CD4-positive, alpha-beta memory T cell (primary cell): ENCODE measurements around the gene MYH15. TPM values are rescaled to one million over a fixed set of nuclear protein-coding genes. Genes with fewer than 3 reads are reported as not detected.

Source experiments
- CTCF ChIA-PET: fragments of 350-600 bp; sonication (Branson Sonifier 250); formaldehyde crosslinking; loops from one replicate; lab custom pipeline; 2021; ENCODE audit warnings: inconsistent platforms; ENCODE audit not compliant: partially characterized antibody; lab: Charles Lee
- POLR2A ChIA-PET: fragments of 350-600 bp; sonication (Branson Sonifier 250); formaldehyde crosslinking; loops from one replicate; lab custom pipeline; 2021; ENCODE audit not compliant: partially characterized antibody; lab: Charles Lee
- DNase-seq, 5 donors: peaks; one replicate each; pipeline versions ENCODE4 v3.0.0 to v3.0.0-alpha.2; 2020 to 2022; ENCODE audit warnings: mixed read lengths in 1 of 5
- H3K27ac ChIP-seq: one replicate; pipeline ENCODE4 v1.7.0; 2013; ENCODE audit warnings: low read depth, low read length
- H3K27me3 ChIP-seq: 2 replicates; pipeline ENCODE4 v1.7.0; 2013; ENCODE audit warnings: mild to moderate bottlenecking, low read length, moderate library complexity; ENCODE audit not compliant: insufficient read depth
- H3K36me3 ChIP-seq: 2 replicates; pipeline ENCODE4 v1.7.0; 2013; ENCODE audit warnings: mild to moderate bottlenecking, low read length, moderate library complexity; ENCODE audit not compliant: insufficient read depth
- H3K4me1 ChIP-seq: 2 replicates; pipeline ENCODE4 v1.7.0; 2013; ENCODE audit warnings: mild to moderate bottlenecking, low read length, moderate library complexity; ENCODE audit not compliant: insufficient read depth
- H3K4me3 ChIP-seq, 2 donors: one replicate each; pipeline ENCODE4 v1.7.0; 2013; ENCODE audit warnings: low read length in 2 of 2, mild to moderate bottlenecking in 1 of 2
- H3K9me3 ChIP-seq, 2 donors: one replicate each; pipeline ENCODE4 v1.7.0; 2013; ENCODE audit warnings: low read length in 2 of 2, control low read depth in 1 of 2; ENCODE audit not compliant: control insufficient read depth in 1 of 2
- H3K27ac Mint-ChIP-seq, 7 donors: one replicate each; pipeline ENCODE4 v1.8.0; 2020 to 2021; ENCODE audit warnings: mixed read lengths in 7 of 7, mild to moderate bottlenecking in 6 of 7, inconsistent platforms in 3 of 7, moderate library complexity in 3 of 7
- H3K27me3 Mint-ChIP-seq, 2 donors: one replicate each; pipeline ENCODE4 v1.8.0; 2020 to 2021; ENCODE audit warnings: mixed read lengths in 2 of 2
- H3K36me3 Mint-ChIP-seq, 2 donors: one replicate each; pipeline ENCODE4 v1.8.0; 2020 to 2021; ENCODE audit warnings: mixed read lengths in 2 of 2, inconsistent platforms in 1 of 2, mild to moderate bottlenecking in 1 of 2
- H3K4me1 Mint-ChIP-seq, 4 donors: one replicate each; pipeline ENCODE4 v1.8.0; 2020 to 2021; ENCODE audit warnings: mixed read lengths in 4 of 4, mild to moderate bottlenecking in 1 of 4
- H3K4me3 Mint-ChIP-seq, 8 donors: one replicate each; pipeline ENCODE4 v1.8.0; 2020 to 2021; ENCODE audit warnings: mixed read lengths in 8 of 8, mild to moderate bottlenecking in 7 of 8, moderate library complexity in 6 of 8, inconsistent platforms in 3 of 8
- H3K9me3 Mint-ChIP-seq, 8 donors: one replicate each; pipeline ENCODE4 v1.8.0; 2020 to 2021; ENCODE audit warnings: mixed read lengths in 8 of 8, mild to moderate bottlenecking in 5 of 8, inconsistent platforms in 3 of 8, moderate library complexity in 1 of 8
- intact Hi-C: fragments of 100-400 bp; cut with micrococcal nuclease; formaldehyde crosslinking; loops from one replicate; pipeline ENCODE4 v1.15.1; 2023
- polyA plus RNA-seq, 2 donors: library from polyadenylated mRNA; unstranded; fragments of 300-500 nt; fragmentation: Illumina TruSeq; gene quantifications; one replicate each; pipeline ENCODE4 v1.2.3, GENCODE V29; 2021
- total RNA-seq, 2 experiments: library from RNA; stranded (reverse); gene quantifications; one replicate each; pipeline ENCODE4 v1.2.3, GENCODE V29; 2021

Gene MYH15
- total and polyA plus RNA-seq, 4 experiments from 2014 or later, result 0.06 TPM; not detected in 3

DNA sequence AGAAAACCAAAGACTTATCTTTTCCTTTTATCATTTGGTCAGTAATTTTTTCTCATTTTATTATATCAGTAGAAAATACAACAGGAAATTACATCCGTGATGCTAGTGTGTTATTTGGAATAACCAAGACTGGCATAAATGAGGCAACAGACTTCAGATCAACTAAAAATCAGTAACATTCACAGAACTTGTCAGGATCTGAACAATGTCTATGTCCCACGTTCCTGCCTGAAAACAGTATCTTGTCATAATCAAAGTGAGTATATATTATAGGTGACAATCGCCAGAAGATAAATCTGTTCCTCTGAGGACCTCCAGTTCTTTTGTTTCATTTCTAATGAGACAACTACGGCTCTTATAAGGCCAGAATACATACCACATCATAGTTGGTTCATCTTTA, 41.8 kb downstream of the MYH15 start:
- Mint-ChIP-seq H3K36me3 (no peaks in the 10 kb centered on the region), H3K27me3 (peaks cover 0 to 1% of the 10 kb centered on the region in 2 donors), H3K9me3 (no peaks in the 10 kb centered on the region), H3K4me1 (no peaks in the 10 kb centered on the region), H3K4me3 (no peak overlapping the region), H3K27ac (no peak overlapping the region)
- intact Hi-C loops, result no loop called here
- ChIA-PET CTCF (interaction anchor here (1.3 to 1.7 kb wide), 2 partner anchors 9 to 11 kb away, joined by 3 to 12 read pairs; no protein-coding TSS in a partner anchor), POLR2A (no interaction called here)
- Histone ChIP-seq H3K4me1 (no peaks in the 10 kb centered on the region), H3K36me3 (no peaks in the 10 kb centered on the region), H3K27ac (no peak overlapping the region), H3K9me3 (no peaks in the 10 kb centered on the region), H3K27me3 (no peaks in the 10 kb centered on the region), H3K4me3 (no peak overlapping the region)
- DNase-seq, result no peak

DNA sequence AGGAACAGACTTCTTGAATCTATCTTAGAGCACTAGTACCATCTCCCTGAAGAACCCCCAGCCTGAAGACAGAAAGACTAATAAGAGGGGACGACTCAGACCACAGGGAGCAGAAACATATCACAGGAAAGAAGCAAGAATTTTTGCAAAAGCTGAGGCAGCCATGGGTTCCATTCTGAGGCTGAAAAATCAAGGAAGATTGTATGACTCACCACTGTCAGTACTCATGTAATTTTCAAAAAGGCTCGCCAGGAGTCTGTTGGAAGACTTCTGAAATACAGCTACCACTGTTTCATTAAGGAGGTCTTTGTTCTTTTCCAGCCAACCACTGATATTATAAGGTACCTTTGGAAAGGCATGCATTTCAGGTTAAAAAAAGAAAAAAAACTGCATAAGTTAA, 47.5 kb downstream of the MYH15 start:
- Histone ChIP-seq H3K27me3 (no peaks in the 10 kb centered on the region), H3K9me3 (no peaks in the 10 kb centered on the region), H3K36me3 (no peaks in the 10 kb centered on the region), H3K4me1 (no peaks in the 10 kb centered on the region), H3K27ac (no peak overlapping the region), H3K4me3 (no peak overlapping the region)
- H3K27me3 Mint-ChIP-seq, result peaks cover 0 to 1% of the 10 kb centered on the region in 2 donors
- H3K36me3 Mint-ChIP-seq, result no peaks in the 10 kb centered on the region
- no peaks in the 10 kb centered on the region for H3K9me3 Mint-ChIP-seq
- no peak for DNase-seq
- no peak overlapping the region for H3K27ac Mint-ChIP-seq
- ChIA-PET CTCF (interaction anchor here (1.2 kb wide), 1 partner anchor 16 kb away, joined by 3 read pairs; no protein-coding TSS in a partner anchor), POLR2A (no interaction called here)
- H3K4me1 Mint-ChIP-seq, result no peaks in the 10 kb centered on the region
- H3K4me3 Mint-ChIP-seq, result no peak overlapping the region
- intact Hi-C loops, result no loop called here

DNA sequence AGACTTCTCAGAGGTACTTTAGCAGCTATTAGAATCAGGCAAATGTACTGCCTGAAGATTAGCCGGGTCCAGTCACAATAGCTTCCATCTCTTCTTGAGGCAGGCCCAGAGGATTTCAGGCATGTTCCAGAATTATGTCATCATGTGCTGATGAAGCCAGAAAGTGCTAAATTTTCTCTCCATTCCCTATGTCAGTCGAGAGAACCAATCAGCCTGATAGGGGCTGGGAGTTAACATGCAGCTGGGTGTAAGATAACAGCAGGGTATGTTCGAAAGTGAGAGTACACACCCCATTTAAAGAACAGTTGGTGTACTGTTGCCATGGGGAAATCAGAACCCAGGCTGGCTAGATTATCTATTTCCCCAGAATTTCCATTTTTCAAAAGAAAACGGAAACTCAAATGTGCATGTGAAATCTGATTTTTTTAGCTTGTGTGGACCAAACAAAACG, 48.7 kb downstream of the MYH15 start:
- Mint-ChIP-seq H3K9me3 (no peaks in the 10 kb centered on the region), H3K36me3 (no peaks in the 10 kb centered on the region), H3K27ac (no peak overlapping the region), H3K4me3 (no peak overlapping the region), H3K27me3 (peaks cover 0 to 5% of the 10 kb centered on the region in 2 donors), H3K4me1 (no peaks in the 10 kb centered on the region)
- H3K9me3 ChIP-seq, result no peaks in the 10 kb centered on the region
- H3K4me3 ChIP-seq, result no peak overlapping the region
- no peak for DNase-seq
- no peaks in the 10 kb centered on the region for H3K4me1 ChIP-seq
- no peak overlapping the region for H3K27ac ChIP-seq
- CTCF ChIA-PET, result interaction anchor here (1.2 to 1.4 kb wide), 2 partner anchors 17 to 785 kb away, joined by 3 read pairs; no protein-coding TSS in a partner anchor
- intact Hi-C loops, result no loop called here
- no peaks in the 10 kb centered on the region for H3K36me3 ChIP-seq
- H3K27me3 ChIP-seq, result no peaks in the 10 kb centered on the region
- POLR2A ChIA-PET, result no interaction called here

DNA sequence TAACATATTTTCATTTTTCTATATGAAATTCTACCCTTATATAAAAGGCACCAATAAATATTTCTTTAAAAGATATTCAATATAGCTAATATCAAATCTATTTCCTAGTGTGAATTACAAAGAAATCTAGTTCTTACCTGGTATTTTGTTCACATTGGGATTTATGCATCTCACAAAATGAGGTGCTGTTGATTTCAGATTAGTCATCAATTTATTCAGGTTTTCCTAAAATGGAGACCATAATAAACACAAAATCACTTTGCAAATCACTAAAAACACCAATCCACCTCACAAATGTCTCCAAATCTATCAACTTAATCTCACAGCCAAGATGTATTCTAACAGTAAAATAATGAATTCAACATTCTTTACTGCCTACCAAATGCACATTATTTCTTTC, 51.2 kb downstream of the MYH15 start:
- no peak for DNase-seq
- Mint-ChIP-seq H3K9me3 (peaks cover 0 to 8% (median 3%) of the 10 kb centered on the region in 8 donors), H3K27ac (no peak overlapping the region), H3K36me3 (no peaks in the 10 kb centered on the region), H3K27me3 (peaks cover 0 to 5% of the 10 kb centered on the region in 2 donors), H3K4me1 (no peaks in the 10 kb centered on the region), H3K4me3 (no peak overlapping the region)
- POLR2A ChIA-PET, result no interaction called here
- CTCF ChIA-PET, result no interaction called here
- H3K4me1 ChIP-seq, result no peaks in the 10 kb centered on the region
- intact Hi-C loops, result no loop called here
- H3K27ac ChIP-seq, result no peak overlapping the region
- no peak overlapping the region for H3K4me3 ChIP-seq
- H3K36me3 ChIP-seq, result no peaks in the 10 kb centered on the region
- H3K9me3 ChIP-seq, result no peaks in the 10 kb centered on the region
- no peaks in the 10 kb centered on the region for H3K27me3 ChIP-seq

DNA sequence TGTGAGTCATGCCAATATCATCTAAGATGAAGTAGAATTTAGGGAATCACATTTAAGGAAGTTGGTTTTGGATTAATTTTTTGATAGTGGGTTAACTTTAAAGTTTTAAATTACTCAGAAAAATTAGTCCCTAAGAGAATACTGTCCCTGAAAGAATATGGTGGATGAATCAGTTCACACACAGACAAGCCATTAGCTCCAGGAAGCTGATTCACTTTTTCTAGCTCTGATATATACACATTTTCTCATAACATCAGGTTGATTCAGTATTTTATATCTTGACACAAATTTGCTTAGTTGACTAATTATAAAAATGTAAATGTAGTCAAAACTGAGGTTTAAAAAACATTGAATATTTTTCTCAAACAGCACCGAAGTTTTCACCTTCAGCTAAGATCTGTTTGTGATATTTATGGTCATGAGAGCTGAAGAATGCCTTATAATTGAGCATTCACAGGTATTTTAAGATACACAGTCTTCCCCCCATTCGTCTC, 55.1 kb downstream of the MYH15 start:
- Histone ChIP-seq H3K9me3 (no peaks in the 10 kb centered on the region), H3K4me1 (no peaks in the 10 kb centered on the region), H3K27ac (no peak overlapping the region), H3K27me3 (no peaks in the 10 kb centered on the region), H3K36me3 (no peaks in the 10 kb centered on the region), H3K4me3 (no peak overlapping the region)
- POLR2A ChIA-PET, result no interaction called here
- DNase-seq, result no peak
- Mint-ChIP-seq H3K36me3 (no peaks in the 10 kb centered on the region), H3K4me1 (no peaks in the 10 kb centered on the region), H3K27me3 (peaks cover 0 to 3% of the 10 kb centered on the region in 2 donors), H3K27ac (no peak overlapping the region), H3K4me3 (no peak overlapping the region), H3K9me3 (peaks cover 0 to 8% (median 4%) of the 10 kb centered on the region in 8 donors)
- CTCF ChIA-PET, result interaction anchor here (0.6 kb wide), 1 partner anchor 98 kb away, joined by 3 read pairs; no protein-coding TSS in a partner anchor
- intact Hi-C loops, result no loop called here

DNA sequence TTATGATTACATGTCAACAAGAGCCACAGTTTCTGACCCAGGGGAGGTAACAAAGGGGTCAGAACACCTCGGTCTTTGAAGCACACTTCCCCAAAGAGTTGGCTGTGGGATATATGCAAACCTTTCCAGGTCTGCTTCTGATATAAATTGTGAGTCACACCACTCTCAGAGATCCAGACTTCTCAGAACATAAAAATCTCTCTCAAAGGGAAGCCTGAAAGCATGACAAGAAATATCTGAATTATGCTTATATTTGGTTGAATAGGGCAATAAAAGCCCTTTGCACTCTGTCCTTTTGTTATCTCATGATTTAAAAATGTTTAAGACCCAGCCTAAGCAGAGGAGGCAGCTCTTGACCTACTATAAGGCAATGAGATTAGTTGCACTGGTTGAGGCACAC, 56.8 kb downstream of the MYH15 start:
- H3K36me3 Mint-ChIP-seq, result peaks cover 0 to 5% of the 10 kb centered on the region in 2 donors

DNA sequence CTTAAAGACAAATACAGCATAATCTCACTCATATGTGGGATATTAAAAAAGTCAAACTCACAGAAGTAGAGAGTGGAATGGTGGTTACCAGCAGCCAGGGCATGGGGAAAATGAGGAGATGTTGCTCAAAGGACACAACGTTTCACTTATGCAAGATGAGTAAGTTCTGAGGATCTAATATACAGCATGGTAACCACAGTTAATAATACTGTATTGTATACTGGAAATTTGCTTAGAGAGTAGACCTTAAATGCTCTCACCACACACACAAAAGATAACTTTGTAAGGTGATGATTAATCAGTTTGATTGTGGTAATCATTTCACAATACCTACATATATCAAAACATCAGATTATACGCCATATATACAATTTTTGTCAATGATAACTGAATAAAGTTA, 60.0 kb downstream of the MYH15 start:
- Mint-ChIP-seq H3K27ac (no peak overlapping the region), H3K36me3 (peaks cover 5 to 12% of the 10 kb centered on the region in 2 donors), H3K27me3 (peaks cover 0 to 3% of the 10 kb centered on the region in 2 donors), H3K4me1 (no peaks in the 10 kb centered on the region), H3K4me3 (no peak overlapping the region), H3K9me3 (peaks cover 0 to 41% (median 31%) of the 10 kb centered on the region in 8 donors)
- H3K9me3 ChIP-seq, result peaks cover 0 to 13% of the 10 kb centered on the region in 2 donors
- no peak for DNase-seq
- intact Hi-C loops, result no loop called here
- no peaks in the 10 kb centered on the region for H3K27me3 ChIP-seq
- H3K27ac ChIP-seq, result no peak overlapping the region
- ChIA-PET POLR2A (no interaction called here), CTCF (no interaction called here)
- H3K4me3 ChIP-seq, result no peak overlapping the region
- H3K36me3 ChIP-seq, result no peaks in the 10 kb centered on the region
- no peaks in the 10 kb centered on the region for H3K4me1 ChIP-seq

More for the DNA sequence above, 56.8 kb downstream of the MYH15 start:
- intact Hi-C loops, result no loop called here
- H3K4me1 Mint-ChIP-seq, result no peaks in the 10 kb centered on the region
- peaks cover 0 to 3% of the 10 kb centered on the region in 2 donors for H3K27me3 Mint-ChIP-seq
- Histone ChIP-seq H3K4me3 (no peak overlapping the region), H3K4me1 (no peaks in the 10 kb centered on the region), H3K27me3 (no peaks in the 10 kb centered on the region), H3K36me3 (no peaks in the 10 kb centered on the region), H3K27ac (no peak overlapping the region), H3K9me3 (peaks cover 0 to 2% of the 10 kb centered on the region in 2 donors)
- DNase-seq, result no peak
- H3K4me3 Mint-ChIP-seq, result no peak overlapping the region
- H3K27ac Mint-ChIP-seq, result no peak overlapping the region
- CTCF ChIA-PET, result interaction anchor here (0.6 kb wide), 1 partner anchor 24 kb away, joined by 3 read pairs; no protein-coding TSS in a partner anchor
- POLR2A ChIA-PET, result no interaction called here
- H3K9me3 Mint-ChIP-seq, result peaks cover 0 to 10% (median 6%) of the 10 kb centered on the region in 8 donors
